PFSK-1 (cell line): ENCODE data around the gene AP3D1. TPM values are rescaled to one million over a fixed set of nuclear protein-coding genes. Genes with fewer than 3 reads are reported as not detected.

Source experiments
- FOXP2 ChIP-seq: optimal IDR thresholded peaks from 2 replicates; pipeline ENCODE3; 2011; ENCODE audit warnings: borderline replicate concordance, control low read depth, inconsistent platforms; ENCODE audit not compliant: insufficient read depth; ENCODE audit errors: extremely low read length, extremely low read depth
- POLR2AphosphoS5 ChIP-seq: IDR thresholded peaks from 2 replicates; pipeline ENCODE4 v1.6.1; 2012; ENCODE audit warnings: low read depth, mild to moderate bottlenecking, control low read depth, low read length, moderate library complexity
- REST ChIP-seq, 2 experiments: IDR thresholded peaks; 2 replicates each; pipeline versions ENCODE4 v1.6.1 to v1.8.0; 2011 to 2012; ENCODE audit warnings: low read depth in 2 of 2, low read length in 2 of 2, control low read depth in 1 of 2, inconsistent platforms in 1 of 2, mild to moderate bottlenecking in 1 of 2, moderate library complexity in 1 of 2; ENCODE audit not compliant: insufficient read depth in 1 of 2
- SIN3A ChIP-seq: IDR thresholded peaks from 2 replicates; pipeline ENCODE4 v1.6.1; 2012; ENCODE audit warnings: mild to moderate bottlenecking, low read length, moderate library complexity, borderline replicate concordance; ENCODE audit not compliant: insufficient read depth
- TAF1 ChIP-seq: IDR thresholded peaks from 2 replicates; pipeline ENCODE4 v1.6.1; 2012; ENCODE audit warnings: low read length, control low read depth, borderline replicate concordance; ENCODE audit not compliant: insufficient read depth
- polyA plus RNA-seq: library from polyadenylated mRNA; unstranded; fragments of >200 nt; gene quantifications from one replicate; pipeline ENCODE4 v1.2.1, GENCODE V29; 2012; ENCODE audit warnings: low read depth, missing spikeins; ENCODE audit not compliant: insufficient read length

AP3D1 gene
- polyA plus RNA-seq: 225 TPM

- TF ChIP-seq REST (IDR thresholded peaks at IDR 0.05; ENCODE audit: insufficient read depth in 1 of 2, low read depth in 2 of 2, low read length in 2 of 2): peak in 1 of 2 experiments; percentile 34; a peak in 1 of 4 replicates
- peak; percentile 41 for TF ChIP-seq FOXP2
- TF ChIP-seq POLR2AphosphoS5: 0 out of 2 replicates have a peak, but pooled peaks have one; percentile 2
- TF ChIP-seq TAF1: peak; percentile 88; the same call in 1 of the 2 replicates
- peak; percentile 99 for TF ChIP-seq SIN3A
Observed at GRCh38 chr19:2151339-2152229, at the start of gene AP3D1. AP3D1 (minus strand) TSS chr19:2151566; CDS start chr19:2151334, 232 bp downstream.

- TF ChIP-seq FOXP2: no peak
- no peak for TF ChIP-seq TAF1
- TF ChIP-seq SIN3A: no peak
- no peak for TF ChIP-seq POLR2AphosphoS5
Observed at GRCh38 chr19:2199861-2200623, 48.7 kb upstream of the AP3D1 start.

- no peak for TF ChIP-seq TAF1
- TF ChIP-seq FOXP2: no peak
- TF ChIP-seq POLR2AphosphoS5: no peak
- TF ChIP-seq REST (IDR thresholded peaks at IDR 0.05; ENCODE audit: insufficient read depth in 1 of 2, low read depth in 2 of 2, low read length in 2 of 2): no peak
- no peak for TF ChIP-seq SIN3A
Observed at GRCh38 chr19:2199215-2199614, 47.8 kb upstream of the AP3D1 start.

GRCh38 chr19:2198317-2198716 is 47.0 kb upstream of the AP3D1 start:
- no peak for TF ChIP-seq POLR2AphosphoS5
- no peak for TF ChIP-seq SIN3A
- TF ChIP-seq FOXP2: no peak
- TF ChIP-seq TAF1: no peak
- no peak for TF ChIP-seq REST (IDR thresholded peaks at IDR 0.05; ENCODE audit: insufficient read depth in 1 of 2, low read depth in 2 of 2, low read length in 2 of 2)

GRCh38 chr19:2197270-2197669 is 45.9 kb upstream of the AP3D1 start:
- TF ChIP-seq TAF1 (no peak), FOXP2 (no peak), SIN3A (no peak), REST (IDR thresholded peaks at IDR 0.05; ENCODE audit: insufficient read depth in 1 of 2, low read depth in 2 of 2, low read length in 2 of 2) (no peak), POLR2AphosphoS5 (no peak)
